GM12878 (cell line): ENCODE results near the gene HEXB. TPM values are rescaled to one million over a fixed set of nuclear protein-coding genes. Genes with fewer than 3 reads are reported as not detected.

ENCODE experiments used
- ATAC-seq: fragments of 200-7000 bp; cut with Tn5 transposase; 3 replicates; pipeline ENCODE4 v1.9.1; 2020; ENCODE audit warnings: mild to moderate bottlenecking, moderate library complexity
- BruUV-seq: library from RNA; stranded (reverse); fragments of 400-500 nt; replicated peaks from 2 replicates; lab custom pipeline; 2021; lab: Mats Ljungman, UMichigan
- CTCF ChIA-PET: fragments of 300-600 bp; sonication (Branson Sonifier 250); formaldehyde crosslinking; extraction: SDS; loops from one replicate; lab custom pipeline; 2021; ENCODE audit warnings: inconsistent platforms; lab: Yijun Ruan, JAX
- POLR2A ChIA-PET: fragments of 350-600 bp; formaldehyde crosslinking; extraction: SDS; loops from one replicate; lab custom pipeline; 2021; ENCODE audit warnings: inconsistent platforms; lab: Charles Lee
- RAD21 ChIA-PET: fragments of 300-600 bp; sonication (Branson Sonifier 250); formaldehyde crosslinking; loops from one replicate; lab custom pipeline; 2023; ENCODE audit warnings: antibody characterized with exemption; ENCODE audit not compliant: unreplicated experiment; lab: Charles Lee
- SMC1A ChIA-PET: fragments of 300-600 bp; sonication (Branson Sonifier 250); formaldehyde crosslinking; loops from one replicate; lab custom pipeline; 2023; ENCODE audit not compliant: unreplicated experiment, uncharacterized antibody; lab: Charles Lee
- DNase-seq: peaks from one replicate; pipeline ENCODE4 v3.0.0-alpha.2; 2011; ENCODE audit warnings: low read depth, low spot score
- FAIRE-seq: peaks from 3 replicates; lab custom pipeline; 2011; peaks lifted over from hg19 to GRCh38; lab: Jason Lieb, UNC
- H2AFZ ChIP-seq: 2 replicates; pipeline ENCODE4 v1.6.0; 2011; ENCODE audit warnings: low read depth, low read length, control low read depth; ENCODE audit not compliant: control insufficient read depth
- H3K27ac ChIP-seq: 2 replicates; pipeline ENCODE4 v1.5.1; 2011; ENCODE audit warnings: control low read depth; ENCODE audit not compliant: control insufficient read depth, insufficient read depth
- H3K27me3 ChIP-seq, 2 experiments: replicated peaks in 1 of 2; 2 replicates each; pipeline versions ENCODE4 v1.6.0 to v1.6.1; 2011; ENCODE audit warnings: low read length in 1 of 2; ENCODE audit not compliant: control insufficient read depth in 2 of 2, insufficient read depth in 2 of 2
- H3K36me3 ChIP-seq, 2 experiments: 2 replicates each; pipeline ENCODE4 v1.5.1; 2011; ENCODE audit warnings: low read length in 1 of 2; ENCODE audit not compliant: control insufficient read depth in 2 of 2, insufficient read depth in 2 of 2
- H3K4me1 ChIP-seq: 2 replicates; pipeline ENCODE4 v1.6.1; 2011; ENCODE audit warnings: mild to moderate bottlenecking, low read length, moderate library complexity, mixed read lengths; ENCODE audit not compliant: control insufficient read depth, insufficient read depth
- H3K4me2 ChIP-seq: 2 replicates; pipeline ENCODE4 v1.6.0; 2011; ENCODE audit warnings: control low read depth; ENCODE audit not compliant: control insufficient read depth, insufficient read depth
- H3K4me3 ChIP-seq: fragments of 200-600 bp; sonication (generic); 2 replicates; pipeline ENCODE4 v1.5.1; 2016
- H3K79me2 ChIP-seq: 2 replicates; pipeline ENCODE4 v1.6.0; 2011; ENCODE audit warnings: low read length; ENCODE audit not compliant: control insufficient read depth, insufficient read depth
- H3K9ac ChIP-seq: 2 replicates; pipeline ENCODE4 v1.8.0; 2011; ENCODE audit warnings: low read length, control low read depth, mixed read lengths; ENCODE audit not compliant: control insufficient read depth, insufficient read depth
- H3K9me3 ChIP-seq: replicated peaks from 3 replicates; pipeline ENCODE4 v1.5.1; 2011; ENCODE audit warnings: mild to moderate bottlenecking, low read length; ENCODE audit not compliant: control insufficient read depth, insufficient read depth
- H4K20me1 ChIP-seq: 2 replicates; pipeline ENCODE4 v1.6.0; 2011; ENCODE audit not compliant: control insufficient read depth, insufficient read depth
- ESRRA ChIP-seq: IDR thresholded peaks from 2 replicates; pipeline ENCODE4 v1.6.1; 2012; ENCODE audit warnings: mild to moderate bottlenecking, low read length, improper control_type of control experiment
- HDAC6 ChIP-seq: fragments of 200-600 bp; sonication (generic); IDR thresholded peaks from one replicate; pipeline ENCODE4 v1.8.0; 2017; ENCODE audit warnings: antibody characterized with exemption; ENCODE audit not compliant: unreplicated experiment
- IRF4 ChIP-seq: IDR thresholded peaks from 2 replicates; pipeline ENCODE4 v1.6.1; 2011; ENCODE audit warnings: low read depth, low read length
- KDM1A ChIP-seq: fragments of 200-600 bp; sonication (generic); IDR thresholded peaks from 2 replicates; pipeline ENCODE4 v1.6.1; 2016; ENCODE audit warnings: borderline replicate concordance
- NFYA ChIP-seq: IDR thresholded peaks from 2 replicates; pipeline ENCODE4 v1.6.1; 2011; ENCODE audit warnings: low read depth, mild to moderate bottlenecking, low read length, improper control_type of control experiment, borderline replicate concordance
- NR2C2 ChIP-seq: IDR thresholded peaks from 2 replicates; pipeline ENCODE4 v1.6.1; 2011; ENCODE audit warnings: borderline replicate concordance, low read depth; ENCODE audit not compliant: control insufficient read depth, insufficient read length
- NR2F1 ChIP-seq: fragments of 450-650 bp; conservative IDR thresholded peaks from 2 replicates; pipeline ENCODE4 v1.6.1; 2017; ENCODE audit warnings: mild to moderate bottlenecking
- PKNOX1 ChIP-seq: fragments of 450-650 bp; IDR thresholded peaks from 2 replicates; pipeline ENCODE4 v1.6.1; 2016; ENCODE audit warnings: mild to moderate bottlenecking
- RB1 ChIP-seq: fragments of 450-650 bp; formaldehyde crosslinking; IDR thresholded peaks from 2 replicates; pipeline ENCODE4 v1.6.1; 2017; ENCODE audit warnings: mild to moderate bottlenecking, borderline replicate concordance
- SMAD1 ChIP-seq: fragments of 450-650 bp; IDR thresholded peaks from 2 replicates; pipeline ENCODE4 v1.6.1; 2018; ENCODE audit warnings: mild to moderate bottlenecking, low read depth; ENCODE audit not compliant: partially characterized antibody
- SREBF1 ChIP-seq: IDR thresholded peaks from 2 replicates; pipeline ENCODE4 v1.6.1; 2012; ENCODE audit warnings: mild to moderate bottlenecking, low read length
- SRF ChIP-seq, 2 experiments: IDR thresholded peaks; 2 replicates each; pipeline ENCODE4 v1.6.1; 2011; ENCODE audit warnings: low read depth in 2 of 2, low read length in 2 of 2, mild to moderate bottlenecking in 1 of 2, moderate library complexity in 1 of 2
- ZBED1 ChIP-seq: IDR thresholded peaks from 2 replicates; pipeline ENCODE4 v1.6.1; 2016; ENCODE audit warnings: borderline replicate concordance
- ZBTB33 ChIP-seq: fragments of 450-650 bp; IDR thresholded peaks from 2 replicates; pipeline ENCODE4 v1.6.1; 2017; ENCODE audit warnings: mild to moderate bottlenecking
- WGBS: methylation state at CpG from one replicate; pipeline ENCODE4 v1.1.6; 2016; ENCODE audit warnings: low lambda C conversion rate; ENCODE audit not compliant: insufficient replicate concordance, insufficient coverage; ENCODE audit errors: missing lambda C conversion rate; 5-methylcytosine and 5-hydroxymethylcytosine counted together
- in situ Hi-C: fragments of 300-500 bp; cut with MboI; formaldehyde crosslinking; loops from 9 replicates; pipeline ENCODE4 v1.14.3; 2018; ENCODE audit warnings: mixed read lengths
- intact Hi-C: fragments of 100-400 bp; cut with micrococcal nuclease; formaldehyde crosslinking; loops from one replicate; pipeline ENCODE4 v1.14.2; 2022; ENCODE audit not compliant: unreplicated experiment
- polyA plus RNA-seq, 11 experiments: library from polyadenylated mRNA; depleted of rRNA in 4 of 11; unstranded in 6 of 11; stranded (reverse) in 5 of 11; fragments of >200 nt; fragmentation: Nextera tagmentation in 4 of 11; fragmentation: Illumina TruSeq in 1 of 11; extraction: Ambion mirVana in 4 of 11; extraction: Trizol in 1 of 11; gene quantifications; 1 replicate in 1 of 11; 2 replicates in 10 of 11; pipeline versions ENCODE4 v1.2.1 to v1.2.3, GENCODE V29; 2011 to 2016; ENCODE audit warnings: inconsistent platforms in 2 of 11, missing spikeins in 2 of 11, low read depth in 1 of 11
- total RNA-seq, 4 experiments: library from RNA; depleted of rRNA in 3 of 4; stranded (reverse); fragments of >200 nt in 3 of 4; fragmentation: Illumina TruSeq in 1 of 4; extraction: Trizol in 1 of 4; gene quantifications; 2 replicates each; pipeline versions ENCODE4 v1.2.1 to v1.2.3, GENCODE V29; 2013 to 2021
- TF ChIP-seq, protein P1 (sequence below), 3 experiments: IDR thresholded peaks in 2 of 3; conservative IDR thresholded peaks in 1 of 3; 2 replicates each; pipeline ENCODE4 v1.5.1; 2011; ENCODE audit warnings: low read depth in 3 of 3, low read length in 3 of 3, mild to moderate bottlenecking in 3 of 3, control low read depth in 2 of 3, moderate library complexity in 2 of 3, inconsistent platforms in 1 of 3, mixed read lengths in 1 of 3; ENCODE audit not compliant: control insufficient read depth in 2 of 3, insufficient read depth in 1 of 3; ENCODE audit errors: extremely low read depth in 1 of 3

HEXB gene
- total and polyA plus RNA-seq, 10 of the 15 experiments (the other 5 are each of a cell fraction or from before 2014, with no cell fraction given) = 13.5 to 76.0 (median 42.6) TPM

GRCh38 chr5:74717596-74717995 is 32.6 kb downstream of the HEXB start (continued):
- TF ChIP-seq SMAD1 (no peak), ZBTB33 (no peak)

DNA sequence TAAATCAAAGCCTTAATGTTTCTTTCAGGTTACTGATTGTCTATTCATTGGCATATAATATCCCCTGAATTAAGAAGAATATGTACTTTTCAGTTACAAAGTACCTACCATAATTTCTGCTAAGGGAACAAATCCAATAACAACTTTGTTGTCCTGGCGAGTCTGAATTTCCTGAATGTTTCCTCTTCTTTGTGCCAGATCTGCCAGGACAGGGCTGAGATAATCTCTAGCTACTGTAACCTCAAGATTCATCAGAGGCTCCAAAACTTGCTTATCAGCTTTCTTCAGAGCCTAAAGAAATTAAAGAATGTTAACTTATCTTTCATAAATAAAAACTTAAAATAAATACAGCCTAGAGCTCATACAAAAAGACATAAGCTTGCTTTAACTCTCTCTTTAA is 37.2 kb downstream of the HEXB start:
- no peak overlapping the region for H2AFZ ChIP-seq
- DNase-seq = no peak
- peaks cover 0 to 4% of the 10 kb centered on the region in 2 experiments; a peak in 3 of 4 replicates for H3K36me3 ChIP-seq
- ChIA-PET RAD21 (no interaction called here), SMC1A (interaction anchor here (0.9 kb wide), 1 partner anchor 19 kb away, joined by 3 read pairs; no protein-coding TSS in a partner anchor), CTCF (no interaction called here), POLR2A (interaction anchor here (1.0 kb wide), 1 partner anchor 17 kb away, joined by 3 read pairs; no protein-coding TSS in a partner anchor)
- H3K27me3 ChIP-seq = no peaks in the 10 kb centered on the region
- H3K4me1 ChIP-seq = no peaks in the 10 kb centered on the region
- FAIRE-seq = no peak
- H4K20me1 ChIP-seq = no peaks in the 10 kb centered on the region
- 100% methylated on average over 1 of the region's 1 CpG for WGBS
- no peak overlapping the region for H3K27ac ChIP-seq
- BruUV-seq = no TSS peak
- H3K4me2 ChIP-seq = no peak overlapping the region
- H3K9me3 ChIP-seq = no peaks in the 10 kb centered on the region
- intact Hi-C loops (no loop called here), in situ Hi-C loops (no loop called here)
- H3K4me3 ChIP-seq = no peak overlapping the region
- ATAC-seq = no peak
- H3K79me2 ChIP-seq = no peaks in the 10 kb centered on the region
- no peak overlapping the region for H3K9ac ChIP-seq
- TF ChIP-seq RB1 (no peak), ZBTB33 (no peak), ESRRA (no peak), SRF (IDR thresholded peaks at IDR 0.05; ENCODE audit: low read depth in 2 of 2, low read length in 2 of 2) (no peak), SREBF1 (no peak), PKNOX1 (no peak), KDM1A (no peak), IRF4 (no peak), HDAC6 (no peak), NFYA (no peak), ZBED1 (no peak), NR2C2 (no peak), NR2F1 (no peak)
- TF ChIP-seq, protein P1, sequence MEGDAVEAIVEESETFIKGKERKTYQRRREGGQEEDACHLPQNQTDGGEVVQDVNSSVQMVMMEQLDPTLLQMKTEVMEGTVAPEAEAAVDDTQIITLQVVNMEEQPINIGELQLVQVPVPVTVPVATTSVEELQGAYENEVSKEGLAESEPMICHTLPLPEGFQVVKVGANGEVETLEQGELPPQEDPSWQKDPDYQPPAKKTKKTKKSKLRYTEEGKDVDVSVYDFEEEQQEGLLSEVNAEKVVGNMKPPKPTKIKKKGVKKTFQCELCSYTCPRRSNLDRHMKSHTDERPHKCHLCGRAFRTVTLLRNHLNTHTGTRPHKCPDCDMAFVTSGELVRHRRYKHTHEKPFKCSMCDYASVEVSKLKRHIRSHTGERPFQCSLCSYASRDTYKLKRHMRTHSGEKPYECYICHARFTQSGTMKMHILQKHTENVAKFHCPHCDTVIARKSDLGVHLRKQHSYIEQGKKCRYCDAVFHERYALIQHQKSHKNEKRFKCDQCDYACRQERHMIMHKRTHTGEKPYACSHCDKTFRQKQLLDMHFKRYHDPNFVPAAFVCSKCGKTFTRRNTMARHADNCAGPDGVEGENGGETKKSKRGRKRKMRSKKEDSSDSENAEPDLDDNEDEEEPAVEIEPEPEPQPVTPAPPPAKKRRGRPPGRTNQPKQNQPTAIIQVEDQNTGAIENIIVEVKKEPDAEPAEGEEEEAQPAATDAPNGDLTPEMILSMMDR (IDR thresholded peaks at IDR 0.05 in 2 of 3, conservative IDR thresholded peaks at IDR 0.05 in 1 of 3; ENCODE audit: control insufficient read depth in 2 of 3, extremely low read depth in 1 of 3, insufficient read depth in 1 of 3, low read depth in 3 of 3, low read length in 3 of 3) = no peak
